Spleen (tissue), 7 donors: ENCODE data around the gene SPACA1.

Source experiments
- POLR2A ChIP-seq, 3 donors: fragments of 450-650 bp; IDR thresholded peaks; one replicate each; pipeline ENCODE4 v1.5.1; 2017; ENCODE audit warnings: antibody characterized with exemption in 3 of 3, mild to moderate bottlenecking in 1 of 3
- POLR2AphosphoS5 ChIP-seq, 3 donors: sonication (generic); formaldehyde crosslinking; IDR thresholded peaks; one replicate each; pipeline ENCODE4 v1.5.1; 2017; ENCODE audit warnings: antibody characterized with exemption in 3 of 3
- TF ChIP-seq, protein P1 (sequence below), 11 experiments: fragments of 200-600 bp in 7 of 11; fragments of 450-650 bp in 4 of 11; sonication (generic) in 4 of 11; IDR thresholded peaks in 8 of 11; conservative IDR thresholded peaks in 3 of 11; 1 replicate in 7 of 11; 2 replicates in 4 of 11; pipeline versions ENCODE4 v1.4.0 to v1.8.0; 2016 to 2021; ENCODE audit warnings: antibody characterized with exemption in 11 of 11, inconsistent platforms in 4 of 11, mild to moderate bottlenecking in 1 of 11
- donor health status: DM: no; HTN: no; CAD: no; lungs with moderate emphysema.
- donor health status: DM: no; HTN: no; CAD: no.
- donor health status: DM: no; HTN: no; CAD: no.

DNA sequence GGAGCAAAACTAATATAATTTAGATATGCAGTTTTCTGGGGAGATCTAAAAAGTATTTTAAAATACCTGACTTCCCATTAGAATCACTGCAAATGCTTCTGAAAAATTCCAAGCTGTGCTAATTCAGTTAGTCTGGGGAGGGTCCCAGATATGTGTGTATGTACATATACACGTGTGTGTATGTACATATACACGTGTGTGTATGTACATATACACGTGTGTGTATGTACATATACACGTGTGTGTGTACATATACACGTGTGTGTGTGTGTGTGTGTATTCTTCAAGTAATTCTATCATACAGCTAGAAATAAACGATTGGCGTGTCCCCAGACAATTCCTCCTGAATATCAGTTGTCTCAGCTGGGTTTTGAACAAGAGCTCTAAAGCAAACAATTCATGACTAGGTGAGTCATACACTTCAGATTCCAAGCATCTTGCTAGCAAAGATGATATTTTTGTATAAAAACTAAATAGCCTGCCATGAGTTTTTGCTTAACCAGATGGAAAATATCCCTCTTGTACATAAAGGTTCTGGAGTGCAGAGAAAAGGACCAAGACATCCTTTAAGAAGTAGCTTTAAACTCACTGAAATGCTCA, 58.2 kb downstream of the SPACA1 start:
- TF ChIP-seq POLR2AphosphoS5 (IDR thresholded peaks at IDR 0.05) (no peak), POLR2A (IDR thresholded peaks at IDR 0.05) (no peak)
- TF ChIP-seq, protein P1, sequence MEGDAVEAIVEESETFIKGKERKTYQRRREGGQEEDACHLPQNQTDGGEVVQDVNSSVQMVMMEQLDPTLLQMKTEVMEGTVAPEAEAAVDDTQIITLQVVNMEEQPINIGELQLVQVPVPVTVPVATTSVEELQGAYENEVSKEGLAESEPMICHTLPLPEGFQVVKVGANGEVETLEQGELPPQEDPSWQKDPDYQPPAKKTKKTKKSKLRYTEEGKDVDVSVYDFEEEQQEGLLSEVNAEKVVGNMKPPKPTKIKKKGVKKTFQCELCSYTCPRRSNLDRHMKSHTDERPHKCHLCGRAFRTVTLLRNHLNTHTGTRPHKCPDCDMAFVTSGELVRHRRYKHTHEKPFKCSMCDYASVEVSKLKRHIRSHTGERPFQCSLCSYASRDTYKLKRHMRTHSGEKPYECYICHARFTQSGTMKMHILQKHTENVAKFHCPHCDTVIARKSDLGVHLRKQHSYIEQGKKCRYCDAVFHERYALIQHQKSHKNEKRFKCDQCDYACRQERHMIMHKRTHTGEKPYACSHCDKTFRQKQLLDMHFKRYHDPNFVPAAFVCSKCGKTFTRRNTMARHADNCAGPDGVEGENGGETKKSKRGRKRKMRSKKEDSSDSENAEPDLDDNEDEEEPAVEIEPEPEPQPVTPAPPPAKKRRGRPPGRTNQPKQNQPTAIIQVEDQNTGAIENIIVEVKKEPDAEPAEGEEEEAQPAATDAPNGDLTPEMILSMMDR (IDR thresholded peaks at IDR 0.05 in 8 of 11, conservative IDR thresholded peaks at IDR 0.05 in 3 of 11), result no peak
